GM18498 (cell line): ENCODE measurements around the gene RNFT2.

ENCODE experiments used
- ATAC-seq: cut with Tn5 transposase; IDR thresholded peaks from one replicate; pipeline ENCODE4 v1.9.1; 2021; ENCODE audit warnings: mild to moderate bottlenecking, moderate library complexity; ENCODE audit not compliant: unreplicated experiment

The RNFT2 gene

DNA sequence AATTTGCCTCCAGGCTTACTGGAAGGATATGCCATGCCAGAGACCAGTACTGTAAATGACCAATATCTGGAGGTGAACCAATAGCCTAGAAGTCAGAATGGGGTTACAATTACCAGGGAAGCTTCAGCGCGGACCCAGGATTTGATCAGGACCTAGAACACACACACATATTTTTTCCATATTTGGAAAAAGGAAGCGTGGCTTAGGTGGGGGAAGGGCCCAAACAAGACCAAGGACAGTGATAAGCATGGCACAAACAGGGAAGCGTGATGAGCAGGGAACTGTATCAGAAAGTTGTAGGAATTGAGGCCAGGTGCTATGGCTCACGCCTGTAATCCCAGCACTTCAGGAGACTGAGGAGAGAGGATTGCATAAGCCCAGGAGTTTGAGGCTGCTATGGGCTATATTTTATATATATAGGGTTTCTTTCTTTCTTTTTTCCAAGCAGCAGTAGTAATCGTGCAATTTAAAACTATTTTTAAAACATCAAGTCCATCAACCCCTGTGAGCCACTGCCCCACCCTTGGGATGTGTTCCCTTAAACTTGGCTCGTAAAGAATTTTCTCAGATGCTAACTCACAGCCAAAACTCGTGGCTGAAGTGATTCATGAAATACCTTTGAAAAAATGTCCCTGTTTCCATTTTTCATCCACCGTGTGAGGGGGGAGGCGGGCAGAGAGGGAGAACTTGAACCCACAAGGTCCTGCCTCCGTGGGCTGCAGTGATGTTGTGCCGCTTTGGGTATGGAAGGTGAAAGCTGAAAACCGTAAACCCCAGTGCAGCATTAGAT, 126.5 kb downstream of the RNFT2 start:
- ATAC-seq, result no peak

DNA sequence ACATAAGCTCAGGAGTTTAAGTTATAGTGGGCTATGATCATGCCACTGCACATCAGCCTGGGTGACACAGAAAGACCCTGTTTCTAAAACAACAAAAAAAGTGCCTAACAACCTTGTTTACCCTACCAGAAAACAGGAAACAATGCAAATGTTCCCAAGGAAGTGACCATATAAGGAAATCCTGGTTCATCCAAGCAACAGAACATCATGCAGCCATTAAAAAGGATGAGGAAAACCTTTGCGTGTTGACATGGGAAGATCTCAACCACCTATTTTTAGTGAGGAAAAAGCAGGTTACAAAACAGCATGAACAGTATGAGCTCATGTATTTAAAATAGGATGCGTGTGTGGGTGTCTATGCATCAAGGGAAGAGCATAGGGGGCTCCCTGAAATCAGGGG, 129.4 kb downstream of the RNFT2 start:
- ATAC-seq, result no peak

DNA sequence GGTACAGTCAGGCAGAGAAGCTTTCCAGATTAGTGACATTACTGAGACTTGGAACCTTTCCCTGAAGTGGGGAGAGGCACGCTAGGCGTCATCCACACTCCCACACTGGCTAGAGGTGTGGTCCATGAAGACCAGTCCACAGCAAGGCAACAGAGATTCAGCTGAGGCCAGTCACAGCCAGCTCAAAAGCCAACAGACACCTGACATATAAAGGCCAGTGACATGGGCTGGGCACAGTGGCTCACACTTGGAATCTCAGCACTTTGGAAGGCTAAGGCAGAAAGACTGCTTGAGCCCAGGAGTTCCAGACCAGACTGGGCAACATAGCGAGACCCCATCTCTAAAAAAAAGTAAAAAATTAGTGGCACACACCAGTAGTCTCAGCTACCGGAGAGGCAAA, 132.2 kb downstream of the RNFT2 start:
- ATAC-seq, result no peak

DNA sequence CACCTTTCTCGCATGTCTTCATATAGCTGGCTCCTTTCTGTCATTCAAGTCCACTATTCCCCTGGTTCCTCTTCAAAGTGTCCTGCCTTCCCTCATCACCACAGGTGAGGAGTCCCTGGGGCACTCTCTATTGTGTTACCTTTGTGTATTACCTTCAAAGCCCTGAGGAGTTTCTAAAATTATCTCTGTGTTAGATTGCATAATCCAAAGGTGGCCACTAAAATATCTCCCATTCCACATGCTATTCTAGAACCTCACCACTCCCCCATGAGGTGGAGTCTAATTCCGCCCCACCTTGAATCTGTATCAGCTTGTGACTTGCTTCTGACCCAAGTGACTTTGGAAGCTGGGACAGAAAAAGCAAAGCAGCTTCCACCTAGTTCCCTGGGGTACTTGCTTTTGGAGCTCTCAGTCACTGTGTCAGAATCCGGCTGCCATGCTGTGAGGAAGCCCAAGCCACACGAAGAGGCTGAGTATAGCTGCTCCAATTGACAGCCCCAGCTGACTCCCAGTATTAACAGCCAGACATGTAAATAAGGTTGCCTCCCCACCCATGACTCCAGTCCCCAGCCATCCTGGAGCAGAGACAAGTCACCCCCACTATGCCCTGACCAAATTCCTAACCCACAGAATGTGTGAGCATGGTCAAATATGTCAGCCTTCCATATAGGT, 136.3 kb downstream of the RNFT2 start:
- no peak for ATAC-seq

DNA sequence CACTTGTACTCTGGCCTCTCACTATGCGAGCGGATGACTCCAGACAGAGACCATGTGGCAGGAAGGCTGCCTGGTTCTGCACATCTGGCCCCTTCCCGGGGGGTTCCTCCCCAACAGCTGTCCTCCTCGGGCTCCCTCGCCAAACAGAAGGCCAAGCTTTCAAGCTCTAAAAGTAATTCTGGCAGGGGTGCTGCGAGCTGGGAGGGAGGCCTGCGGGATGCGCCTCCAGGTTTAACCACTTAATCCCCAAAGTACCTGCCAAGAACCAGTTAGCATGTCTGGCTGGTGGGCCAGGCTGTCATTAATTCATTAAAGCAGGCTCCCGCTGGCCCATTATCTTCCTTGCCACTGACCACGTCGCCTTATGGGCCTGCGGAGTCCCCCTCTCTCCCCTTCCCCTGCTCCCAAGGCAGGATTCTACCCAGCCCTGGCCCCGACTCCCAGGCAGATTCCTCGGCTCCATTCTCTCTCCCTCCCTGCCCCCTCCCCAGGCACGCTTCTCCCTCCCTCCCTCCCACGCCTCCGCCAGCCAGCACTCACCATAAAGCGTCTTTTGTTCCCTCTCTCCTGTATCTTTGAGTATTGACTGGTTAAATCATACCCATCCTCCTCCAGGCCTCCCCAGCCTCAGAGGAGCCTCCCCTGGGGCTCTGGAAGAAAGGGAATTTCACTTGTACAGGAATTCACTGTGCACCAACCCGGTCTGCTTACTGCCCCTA, 138.2 kb downstream of the RNFT2 start:
- ATAC-seq, result no peak

DNA sequence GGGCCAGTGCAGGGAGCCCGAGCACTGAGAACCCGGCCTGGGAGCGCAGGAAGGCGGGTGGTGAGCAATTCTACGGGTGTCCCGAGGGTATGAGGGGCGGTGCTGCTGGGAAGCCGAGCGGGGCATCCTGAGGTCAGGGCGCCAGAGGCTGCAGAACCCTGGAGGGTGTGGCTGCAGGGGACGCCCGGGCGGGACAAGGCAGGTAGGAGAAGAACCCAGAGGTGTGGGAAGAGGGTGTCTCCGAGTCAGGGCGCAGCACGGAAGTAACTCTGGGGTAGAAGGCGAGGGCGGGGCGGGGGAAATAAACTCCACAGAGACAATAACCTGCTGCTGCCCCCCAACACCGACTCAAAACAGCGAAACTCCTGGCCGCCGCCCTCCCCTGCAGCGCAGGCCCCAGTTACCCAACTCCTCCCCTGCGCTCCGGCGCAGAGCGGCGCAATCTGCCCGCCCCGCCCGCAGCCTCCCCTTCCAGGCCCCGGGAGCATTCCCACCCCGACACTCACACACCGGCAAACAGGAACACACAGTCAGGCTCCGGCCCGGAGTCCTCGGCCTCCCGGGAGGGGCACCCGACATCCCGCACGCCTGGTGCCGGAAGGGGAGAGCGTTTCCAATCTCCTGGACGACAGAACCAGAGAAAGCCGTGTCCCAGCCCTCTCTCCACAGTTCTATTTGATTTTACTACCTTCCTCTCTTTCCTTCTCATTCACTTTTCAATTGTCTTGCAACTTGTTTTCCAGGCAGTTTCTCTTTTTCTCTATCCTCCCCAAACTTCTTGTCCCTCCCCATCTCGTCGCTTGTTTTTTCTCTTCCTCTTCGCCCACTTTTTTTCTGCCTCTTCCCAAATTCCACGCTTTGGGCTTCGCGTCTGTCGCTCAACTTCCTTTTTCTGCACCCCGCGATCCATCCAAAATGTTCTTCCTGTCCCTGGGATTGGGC, 140.7 kb downstream of the RNFT2 start:
- no peak for ATAC-seq

DNA sequence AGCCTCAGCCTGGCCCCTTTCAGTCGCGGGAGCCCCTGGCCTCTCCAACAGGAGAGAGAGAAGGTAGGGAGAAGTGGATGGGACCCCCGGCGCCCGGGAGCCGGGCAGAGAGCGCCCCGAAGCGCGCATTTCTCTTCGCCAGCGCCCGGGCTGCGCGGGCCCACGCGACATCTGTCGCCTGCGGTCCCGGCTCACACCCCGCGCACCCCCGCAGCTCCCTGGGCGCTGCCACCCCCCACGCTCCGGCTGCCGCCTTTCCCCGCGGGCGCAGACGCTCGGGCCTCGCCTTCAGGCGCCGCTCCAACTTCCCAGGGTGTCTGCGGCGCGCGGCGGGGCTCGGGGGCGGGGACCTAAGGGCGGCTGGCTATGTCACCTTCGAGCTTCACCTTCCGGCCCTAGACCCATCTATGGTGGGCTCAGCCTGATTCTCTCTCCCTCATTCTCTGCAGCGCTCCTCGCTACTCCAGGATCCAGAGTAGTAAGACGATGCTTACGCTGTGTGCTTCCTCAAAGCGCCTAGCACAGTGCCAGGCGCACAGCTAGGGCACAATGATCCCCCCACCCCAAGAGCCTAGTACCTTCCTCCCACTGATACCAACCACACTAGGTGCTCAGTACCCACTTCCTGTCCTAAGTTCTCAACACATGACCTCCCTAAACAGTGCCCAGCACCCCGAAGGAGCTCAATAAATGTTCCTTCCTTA, 141.5 kb downstream of the RNFT2 start:
- ATAC-seq, result no peak

DNA sequence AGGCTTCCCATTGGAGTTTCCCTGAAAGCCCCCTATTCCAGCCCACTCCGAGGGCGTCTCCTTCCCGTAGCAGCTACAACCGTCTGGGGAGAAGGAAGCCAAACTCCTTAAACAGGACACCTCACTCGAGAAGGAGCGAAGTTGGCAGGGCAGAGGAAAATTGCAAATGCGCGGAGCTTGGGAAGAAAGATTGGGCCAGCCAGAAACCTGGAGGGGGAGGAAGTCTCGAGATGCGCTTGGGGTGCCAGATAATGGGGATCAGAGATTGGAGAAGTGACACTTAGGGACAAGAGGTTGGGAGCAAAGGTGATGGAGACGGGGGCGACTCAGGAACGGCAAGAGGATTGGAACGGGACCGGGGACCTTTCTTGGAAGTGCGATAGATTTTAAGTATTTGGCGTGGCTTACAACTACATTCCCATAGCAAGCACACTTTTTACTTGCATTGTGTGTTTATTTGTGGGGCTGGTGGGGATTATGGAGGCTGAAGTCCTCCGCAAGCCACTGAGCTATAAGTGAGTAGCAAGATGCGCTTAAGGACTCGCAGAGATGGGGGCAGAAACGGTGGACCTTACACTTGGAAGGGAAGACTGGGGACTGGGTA, 142.2 kb downstream of the RNFT2 start:
- no peak for ATAC-seq

DNA sequence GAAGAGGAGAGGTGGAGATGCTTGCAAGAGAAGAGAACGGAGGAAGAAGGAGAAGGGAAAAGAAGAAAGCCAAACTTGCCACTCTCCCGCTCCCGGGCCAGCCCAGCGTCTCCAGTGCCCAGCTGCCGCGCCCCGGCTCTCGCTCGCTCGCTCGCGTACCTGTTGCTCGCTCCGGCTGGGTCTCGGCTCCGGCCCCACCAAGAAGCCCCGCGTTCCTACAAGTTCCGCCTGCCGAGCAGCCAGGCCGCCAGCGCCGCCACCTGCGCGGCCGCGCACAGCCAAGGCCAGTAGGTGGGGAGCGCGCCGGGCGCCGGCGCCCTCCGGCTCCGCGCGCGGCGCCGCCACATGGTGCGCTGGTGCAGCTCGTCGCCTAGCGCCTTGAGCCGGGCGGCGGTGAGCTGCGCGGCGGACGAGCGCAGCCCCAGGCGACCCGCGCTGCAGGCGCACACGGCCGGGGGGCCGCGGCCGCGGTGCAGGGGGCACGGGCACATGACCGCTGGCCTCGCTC, 142.8 kb downstream of the RNFT2 start:
- peak; percentile 79 for ATAC-seq

DNA sequence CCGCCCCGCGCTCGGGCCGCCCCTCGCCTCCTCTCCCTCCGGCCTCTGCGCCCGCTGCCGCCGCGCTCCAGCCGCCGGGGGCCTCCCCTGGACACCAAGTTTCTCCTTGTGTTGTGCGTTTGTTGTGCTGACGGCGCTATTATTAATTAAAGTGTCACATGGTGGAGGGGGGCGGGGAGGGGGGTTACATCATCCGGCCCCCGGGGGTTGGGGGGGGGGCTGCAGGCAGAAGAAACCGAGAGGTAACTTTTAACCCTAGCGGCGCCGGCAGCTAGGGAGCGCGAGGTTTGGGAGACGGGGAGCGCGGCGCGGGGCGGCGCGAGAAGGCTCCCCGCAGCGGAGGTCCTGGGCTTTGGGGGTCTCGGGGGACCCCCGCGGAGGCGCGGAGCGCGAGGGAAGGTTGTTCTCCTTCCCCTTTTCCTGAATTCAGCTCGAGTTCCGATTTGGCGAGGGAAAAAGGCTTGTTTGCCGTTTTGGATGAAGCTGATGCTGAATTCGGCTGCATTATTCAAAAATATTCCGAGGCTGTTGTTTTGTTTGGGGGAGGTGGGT, 143.3 kb downstream of the RNFT2 start, which contains the start of gene HRK:
Gene HRK (minus strand): TSS at position 117 of the 552 bp plus-strand sequence. CDS start 134 bp downstream, outside the sequence.
- ATAC-seq, result peak; percentile 32

DNA sequence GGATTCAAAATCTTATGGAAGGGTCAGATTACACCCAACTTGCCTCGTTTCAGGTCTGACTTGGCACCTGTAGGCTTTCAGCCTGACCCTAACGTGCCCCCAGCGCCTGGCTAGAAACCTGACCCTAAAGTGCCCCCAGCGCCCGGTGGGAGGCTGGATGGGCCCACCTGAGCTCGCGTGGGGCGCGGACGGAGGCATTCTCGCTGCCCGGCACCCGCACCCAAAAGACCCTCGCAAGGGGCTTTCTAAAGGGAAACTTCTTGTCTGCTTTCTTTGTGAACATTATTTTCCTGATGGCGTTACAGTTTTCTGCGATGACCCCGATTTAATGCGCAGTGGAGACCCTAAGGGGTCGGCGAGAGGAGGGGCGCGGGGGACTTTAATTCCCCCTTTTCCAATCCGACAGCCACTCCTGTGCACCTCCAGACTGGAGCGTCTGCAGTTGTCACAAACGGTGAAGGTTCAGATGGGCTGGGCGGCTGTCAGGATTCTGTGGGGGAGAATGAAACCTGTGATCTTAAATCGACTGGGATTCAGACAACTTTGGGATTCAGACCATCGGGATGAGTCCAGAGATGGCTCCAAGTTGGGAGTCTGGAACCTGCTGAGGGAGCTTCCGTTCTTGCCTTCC, 143.9 kb downstream of the RNFT2 start:
- no peak for ATAC-seq

DNA sequence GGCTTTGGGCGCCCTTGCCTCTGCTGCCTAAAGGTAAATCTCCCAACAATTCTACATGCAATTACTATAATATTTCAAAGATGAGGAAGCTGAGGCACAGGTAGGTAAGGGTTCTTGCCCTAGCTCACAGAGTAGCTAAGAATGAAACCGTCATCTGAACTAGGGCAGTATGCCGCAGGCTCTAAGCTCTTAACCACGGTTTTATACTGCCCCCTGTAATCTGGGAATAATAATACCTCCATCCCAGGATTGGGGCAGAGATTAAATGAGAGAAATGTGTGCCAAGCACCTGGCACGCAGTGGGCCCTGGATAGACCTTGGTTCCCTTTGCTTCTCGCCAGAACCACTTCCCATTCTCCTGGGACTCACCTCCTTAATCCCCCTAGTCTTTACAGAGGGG, 144.6 kb downstream of the RNFT2 start:
- no peak for ATAC-seq

DNA sequence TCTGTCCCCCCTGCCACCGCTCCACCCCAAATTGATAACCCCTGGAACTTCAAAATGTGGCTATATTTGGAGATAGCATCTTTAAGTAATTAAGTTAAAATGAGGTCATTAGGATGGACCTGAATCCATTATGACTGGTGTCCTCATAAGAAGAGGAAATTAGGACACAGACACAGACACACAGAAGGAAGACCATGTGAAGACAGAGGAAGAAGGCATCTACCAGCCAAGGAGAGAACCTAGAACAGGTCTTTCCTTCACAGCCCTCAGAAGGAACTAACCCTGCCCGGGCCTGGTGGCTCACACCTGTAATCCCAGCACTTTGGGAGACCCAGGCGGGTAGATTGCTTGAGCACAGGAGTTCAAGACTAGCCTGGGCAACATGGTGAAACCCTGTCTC, 146.8 kb downstream of the RNFT2 start:
- ATAC-seq, result no peak

DNA sequence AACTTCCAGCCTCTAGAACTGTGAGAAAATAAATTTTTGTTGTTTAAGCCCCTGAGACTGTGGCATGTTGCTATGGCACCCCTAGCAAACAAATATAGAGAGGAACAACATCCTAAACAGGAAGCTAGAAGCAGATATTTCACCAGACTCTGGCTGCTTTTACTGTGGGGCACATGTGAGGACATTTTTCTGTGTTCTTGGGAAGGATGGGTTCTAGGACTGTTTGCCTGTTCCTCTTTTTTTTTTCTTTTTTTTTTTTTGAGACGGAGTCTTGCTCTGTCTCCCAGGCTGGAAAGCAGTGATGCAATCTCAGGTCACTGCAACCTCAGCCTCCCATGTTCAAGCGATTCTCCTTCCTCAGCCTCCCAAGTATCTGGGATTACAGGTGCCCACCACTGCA, 147.4 kb downstream of the RNFT2 start:
- no peak for ATAC-seq

DNA sequence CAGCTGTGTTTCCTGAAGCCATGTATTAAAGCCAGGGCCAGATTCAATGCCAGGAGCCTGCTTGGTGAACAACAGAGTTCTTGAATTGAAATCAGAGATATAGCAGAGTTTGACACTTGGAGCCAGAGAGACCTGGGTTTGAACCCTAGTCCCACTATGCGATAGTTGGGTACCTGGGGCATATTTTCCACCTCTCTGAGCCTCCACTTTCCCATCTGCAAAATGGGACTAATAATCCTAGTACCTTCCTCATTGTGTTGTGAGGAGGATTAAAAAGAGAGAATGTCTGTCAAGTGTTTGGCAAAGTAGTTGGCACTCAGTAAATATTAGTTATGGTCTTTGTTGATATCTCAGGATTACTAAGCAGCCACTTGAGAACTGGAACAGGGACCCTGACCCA, 149.1 kb downstream of the RNFT2 start:
- ATAC-seq, result no peak

DNA sequence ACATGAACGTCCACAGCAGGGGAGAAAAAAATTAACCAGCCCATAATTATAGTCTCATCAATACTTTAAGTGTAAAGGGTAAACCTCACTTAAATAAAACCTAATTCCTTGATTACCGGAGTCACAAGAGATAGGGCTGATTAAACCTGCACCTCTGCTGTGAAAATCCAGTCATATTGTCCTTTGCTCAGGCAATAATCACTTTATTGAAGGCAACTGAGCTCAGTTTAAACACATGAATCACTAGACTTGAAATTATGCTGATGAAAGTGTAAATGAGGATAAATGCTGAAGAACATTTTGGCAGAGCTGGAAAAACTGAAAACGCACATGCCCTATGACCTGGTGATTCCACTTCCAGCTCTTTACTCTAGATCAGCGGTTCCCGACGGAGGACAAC, 149.8 kb downstream of the RNFT2 start:
- ATAC-seq, result no peak

DNA sequence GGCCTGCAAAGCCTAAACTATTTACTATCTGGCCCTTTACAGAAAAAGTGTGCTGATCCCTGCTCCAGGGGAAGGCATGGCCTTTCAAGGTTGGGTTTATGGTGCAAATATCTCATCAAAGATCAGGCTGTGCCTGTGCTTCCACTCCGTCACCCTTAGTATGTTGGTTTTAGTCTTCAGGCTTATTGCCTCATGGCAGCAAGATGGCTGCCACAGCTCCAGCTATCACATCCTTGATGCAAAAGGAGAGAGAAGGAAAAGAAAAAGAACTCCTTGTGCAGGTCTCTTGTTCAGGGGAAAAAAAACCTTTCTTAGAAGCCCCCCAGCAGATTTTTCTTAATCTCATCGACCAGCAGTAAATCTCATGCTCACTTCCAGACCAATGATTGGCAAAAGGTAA, 152.2 kb downstream of the RNFT2 start:
- no peak for ATAC-seq

DNA sequence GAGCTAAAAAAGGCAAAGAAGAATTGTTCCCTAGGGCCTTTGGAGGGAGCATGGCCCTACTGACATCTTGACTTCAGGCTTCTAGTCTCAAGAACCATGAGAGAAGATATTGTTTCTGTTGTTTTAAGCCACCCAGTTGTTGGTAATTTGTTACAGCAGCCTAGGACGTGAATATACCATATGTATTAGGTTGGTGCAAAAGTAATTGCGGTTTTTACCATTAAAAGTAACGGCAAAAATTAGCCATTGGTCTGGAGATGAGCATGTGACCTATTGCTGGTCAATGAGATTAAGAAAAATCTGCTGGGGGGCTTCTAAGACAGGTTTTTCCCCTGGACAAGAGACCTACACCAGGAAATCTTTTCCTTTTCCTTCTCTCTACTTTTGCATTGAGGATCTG, 152.9 kb downstream of the RNFT2 start:
- ATAC-seq, result no peak
